ENCODE measurements around the gene ATPAF2.

DNA sequence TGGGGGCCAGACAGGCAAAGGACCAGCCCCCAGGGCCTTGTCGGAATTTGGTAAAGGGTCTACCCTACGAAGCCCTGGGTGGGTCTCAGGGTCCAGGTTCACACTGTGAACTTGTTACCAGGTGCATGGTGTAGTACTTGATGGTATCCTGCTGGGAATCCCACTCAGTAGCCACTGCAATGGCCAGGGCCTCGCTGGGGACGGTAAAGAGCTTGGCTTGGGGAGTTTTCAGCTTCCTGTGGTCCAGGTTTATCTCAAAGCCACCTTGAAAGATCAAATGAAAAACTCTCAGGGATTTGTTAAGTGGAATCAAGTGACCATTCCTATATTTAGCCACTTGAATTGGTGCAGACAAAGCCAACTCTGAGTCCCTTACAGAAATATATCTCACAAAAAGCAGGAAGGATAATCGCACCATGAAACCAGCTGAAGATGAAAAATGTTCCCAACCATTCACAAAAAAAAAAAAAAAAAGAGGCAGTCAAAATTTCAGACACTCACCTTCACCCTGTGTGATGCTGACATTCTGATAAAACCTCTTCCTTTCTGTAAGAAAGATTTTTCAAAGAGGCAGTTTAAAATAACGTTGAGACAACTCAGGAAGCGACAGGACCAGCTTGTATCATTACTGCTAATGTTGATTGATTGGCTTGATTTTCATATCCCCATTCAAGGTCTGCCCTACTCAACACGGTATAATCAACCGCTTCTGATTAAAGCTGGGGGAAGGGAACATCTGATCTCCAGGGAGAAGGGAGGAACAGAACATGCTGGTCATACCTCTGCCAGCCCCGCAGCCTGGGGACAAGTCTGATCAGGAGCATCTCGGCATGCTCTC lies 10.6 kb downstream of the ATPAF2 start:
- TF ChIP-seq, protein P1, sequence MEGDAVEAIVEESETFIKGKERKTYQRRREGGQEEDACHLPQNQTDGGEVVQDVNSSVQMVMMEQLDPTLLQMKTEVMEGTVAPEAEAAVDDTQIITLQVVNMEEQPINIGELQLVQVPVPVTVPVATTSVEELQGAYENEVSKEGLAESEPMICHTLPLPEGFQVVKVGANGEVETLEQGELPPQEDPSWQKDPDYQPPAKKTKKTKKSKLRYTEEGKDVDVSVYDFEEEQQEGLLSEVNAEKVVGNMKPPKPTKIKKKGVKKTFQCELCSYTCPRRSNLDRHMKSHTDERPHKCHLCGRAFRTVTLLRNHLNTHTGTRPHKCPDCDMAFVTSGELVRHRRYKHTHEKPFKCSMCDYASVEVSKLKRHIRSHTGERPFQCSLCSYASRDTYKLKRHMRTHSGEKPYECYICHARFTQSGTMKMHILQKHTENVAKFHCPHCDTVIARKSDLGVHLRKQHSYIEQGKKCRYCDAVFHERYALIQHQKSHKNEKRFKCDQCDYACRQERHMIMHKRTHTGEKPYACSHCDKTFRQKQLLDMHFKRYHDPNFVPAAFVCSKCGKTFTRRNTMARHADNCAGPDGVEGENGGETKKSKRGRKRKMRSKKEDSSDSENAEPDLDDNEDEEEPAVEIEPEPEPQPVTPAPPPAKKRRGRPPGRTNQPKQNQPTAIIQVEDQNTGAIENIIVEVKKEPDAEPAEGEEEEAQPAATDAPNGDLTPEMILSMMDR (IDR thresholded peaks at IDR 0.05): no peak
- no peak for TF ChIP-seq POLR2A (IDR thresholded peaks at IDR 0.05)

Data from sigmoid colon (tissue), 3 donors.